ENCODE data around the gene ASPSCR1.

ASPSCR1 gene

DNA sequence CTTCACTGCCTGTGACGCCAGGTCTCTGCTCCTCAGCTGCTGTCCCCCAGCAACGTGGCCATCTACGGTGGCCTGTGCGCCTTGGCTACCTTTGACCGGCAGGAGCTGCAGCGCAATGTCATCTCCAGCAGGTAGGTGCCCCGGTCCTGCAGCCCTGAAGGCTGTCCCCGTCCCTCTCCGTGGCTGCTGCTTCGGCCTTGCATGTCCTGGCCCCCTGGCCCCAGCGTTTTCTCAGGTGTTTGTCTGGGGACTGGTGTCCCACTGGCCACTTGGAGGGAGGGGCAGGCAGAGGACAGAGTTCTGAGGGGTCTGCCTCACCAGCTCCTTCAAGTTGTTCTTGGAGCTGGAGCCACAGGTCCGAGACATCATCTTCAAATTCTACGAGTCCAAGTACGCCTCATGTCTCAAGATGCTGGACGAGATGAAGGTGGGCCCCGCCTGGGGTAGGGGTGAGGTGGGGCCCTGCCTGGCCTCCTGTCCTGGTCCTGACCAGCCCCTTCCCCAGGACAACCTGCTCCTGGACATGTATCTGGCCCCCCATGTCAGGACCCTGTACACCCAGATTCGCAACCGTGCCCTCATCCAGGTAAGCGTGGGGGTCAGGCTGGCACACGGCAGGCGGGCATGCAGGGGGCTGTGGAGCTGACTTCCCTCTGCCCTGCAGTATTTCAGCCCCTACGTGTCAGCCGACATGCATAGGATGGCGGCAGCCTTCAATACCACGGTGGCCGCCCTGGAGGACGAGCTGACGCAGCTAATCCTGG is 78.7 kb downstream of the ASPSCR1 start:
- DNase-seq (ENCODE audit: low read depth): no peak

DNA sequence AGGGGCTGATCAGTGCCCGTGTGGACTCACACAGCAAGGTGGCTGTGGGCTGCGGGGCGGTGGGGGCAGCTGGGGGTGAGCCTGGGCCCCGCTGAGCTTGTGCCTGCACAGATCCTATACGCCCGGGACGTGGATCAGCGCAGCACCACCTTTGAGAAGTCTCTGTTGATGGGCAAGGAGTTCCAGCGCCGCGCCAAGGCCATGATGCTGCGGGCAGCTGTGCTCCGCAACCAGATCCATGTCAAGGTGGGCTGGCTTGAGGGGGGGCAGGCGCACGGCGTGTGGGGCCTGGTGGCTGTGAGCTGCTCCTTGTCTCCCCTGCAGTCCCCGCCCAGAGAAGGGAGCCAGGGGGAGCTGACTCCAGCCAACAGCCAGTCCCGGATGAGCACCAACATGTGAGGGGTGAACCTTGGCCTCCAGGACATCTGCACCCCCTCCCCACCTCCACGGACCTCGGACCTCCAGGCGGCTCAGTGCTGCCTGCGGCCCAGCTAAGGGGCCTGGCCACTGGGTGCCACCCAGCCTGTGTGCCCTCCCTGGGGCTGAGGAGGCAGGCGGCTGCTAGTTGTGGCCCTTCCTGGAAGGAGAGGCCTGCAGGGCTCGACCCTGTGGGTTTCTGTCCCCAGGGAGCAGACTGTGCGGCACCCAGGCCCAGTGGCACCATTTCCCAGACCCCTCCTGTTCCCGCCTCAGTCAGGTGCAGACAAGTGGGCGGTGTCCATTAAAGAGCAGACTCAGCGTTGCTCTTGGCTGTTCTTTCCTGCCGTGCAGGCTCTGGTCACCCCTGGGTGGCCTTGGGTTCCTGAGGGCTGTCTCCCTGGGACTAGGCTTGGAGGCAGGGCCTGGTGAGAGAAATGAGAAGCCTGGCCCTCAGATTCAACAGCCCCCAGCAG is 79.5 kb downstream of the ASPSCR1 start:
- no peak for DNase-seq (ENCODE audit: low read depth)

DNA sequence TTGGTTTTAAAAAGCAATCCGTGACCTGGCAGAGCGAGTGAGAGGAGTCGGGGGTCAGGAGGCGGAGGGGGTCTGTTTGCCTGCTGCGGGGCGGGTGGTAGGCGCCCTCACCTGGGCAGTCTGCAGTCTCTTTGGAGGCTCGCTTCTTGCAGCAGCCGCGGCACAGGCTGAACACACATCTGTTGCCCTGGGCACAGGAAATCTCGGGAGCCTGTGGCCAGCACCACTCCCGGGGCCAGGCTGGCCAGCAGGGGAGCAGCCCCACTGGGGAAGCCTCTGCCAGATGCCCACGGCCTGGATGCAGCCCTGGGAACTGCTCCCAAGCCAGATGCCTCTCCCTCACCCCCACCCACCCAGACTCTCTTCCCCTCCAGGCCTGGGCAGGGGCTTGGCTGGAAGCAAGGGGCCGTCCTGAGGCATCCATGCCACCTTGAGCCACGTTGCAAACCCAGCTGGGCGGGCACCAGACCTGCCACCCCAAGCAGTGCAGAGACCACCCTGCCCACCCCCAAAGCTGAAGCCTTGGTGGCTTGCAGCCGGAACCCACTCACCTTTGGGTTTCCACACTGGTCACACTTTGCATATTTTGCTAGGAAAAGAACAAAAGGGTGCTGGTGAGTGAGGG is 80.9 kb downstream of the ASPSCR1 start:
- DNase-seq (ENCODE audit: low read depth): no peak

- DNase-seq (ENCODE audit: low read depth): no peak
These were observed 81.4 kb downstream of the ASPSCR1 start for GRCh38 chr17:82058855-82059249.

DNA sequence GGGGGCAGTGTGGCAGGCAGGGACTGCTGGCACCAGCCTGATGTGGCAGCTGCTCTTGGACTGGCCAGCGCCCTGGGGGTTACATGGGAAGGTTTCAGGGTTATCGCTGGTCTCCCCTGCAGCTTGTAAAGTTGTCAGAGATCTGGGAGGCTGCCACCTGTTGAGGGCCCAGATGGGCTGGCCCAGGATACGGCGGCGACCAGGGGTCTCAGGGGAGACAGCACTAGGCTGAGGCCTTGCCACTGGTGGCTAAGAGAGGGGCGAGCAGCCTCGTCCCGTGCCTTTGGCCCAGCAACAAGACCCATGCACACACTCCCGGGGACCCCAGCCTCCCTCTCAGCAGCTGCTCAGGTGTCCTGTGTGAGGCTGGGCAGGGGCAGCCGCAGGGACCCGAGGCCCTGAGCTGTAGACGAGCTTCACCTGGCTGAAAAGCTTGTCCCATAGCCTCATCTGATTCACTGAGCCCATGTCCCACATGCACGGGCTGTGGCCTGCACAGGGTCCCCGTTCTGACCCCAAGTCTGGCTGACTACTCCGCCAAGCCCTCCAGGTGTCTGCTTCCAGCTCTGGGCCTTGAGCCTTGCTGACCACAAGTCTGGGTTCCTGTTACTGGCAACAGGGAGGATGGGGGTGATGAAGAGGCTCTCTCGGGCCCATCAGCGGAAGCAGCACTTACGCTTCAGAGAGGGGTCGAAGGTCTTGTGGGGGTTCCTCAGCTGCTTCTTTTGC is 82.0 kb downstream of the ASPSCR1 start:
- no peak for DNase-seq (ENCODE audit: low read depth)

DNA sequence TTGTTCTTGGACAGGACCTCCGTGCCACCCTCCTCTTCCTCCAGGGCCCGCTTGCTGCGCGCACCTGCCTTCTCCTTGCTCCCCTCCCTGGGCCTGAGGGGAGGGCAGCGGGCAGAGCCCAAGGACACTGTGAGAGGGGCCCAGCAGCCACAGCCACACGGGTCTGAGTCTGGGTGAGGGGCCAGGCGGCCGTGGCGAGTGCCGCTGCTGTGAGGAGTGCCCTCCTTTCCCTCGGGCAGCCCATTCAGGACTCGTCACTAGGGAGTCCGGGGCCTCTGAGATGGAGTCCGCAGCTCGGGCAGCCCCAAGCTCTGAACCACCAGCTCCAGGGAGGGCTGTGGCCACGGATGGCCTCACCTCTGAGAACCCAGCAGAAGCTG is 82.6 kb downstream of the ASPSCR1 start:
- no peak for DNase-seq (ENCODE audit: low read depth)

DNA sequence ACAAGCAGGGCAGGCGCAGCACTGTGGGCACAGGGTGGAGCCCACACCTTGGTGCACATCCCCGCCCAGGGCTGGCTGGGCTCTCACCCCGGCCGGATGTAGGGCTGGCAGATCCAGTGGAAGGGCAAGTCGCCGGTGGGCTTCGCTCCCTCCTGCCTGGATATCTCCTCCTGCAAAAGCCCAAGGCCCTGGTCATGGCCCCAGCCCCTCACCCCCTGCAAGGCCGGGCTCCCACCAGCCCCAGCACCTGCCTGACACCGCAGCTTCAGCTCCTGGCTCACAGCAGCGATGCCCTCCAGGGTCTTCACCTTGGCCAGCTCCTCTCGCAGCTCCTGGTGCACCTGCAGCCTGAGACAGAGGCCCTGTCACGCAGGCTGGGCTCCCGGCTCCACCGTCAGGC is 83.2 kb downstream of the ASPSCR1 start:
- no peak for DNase-seq (ENCODE audit: low read depth)

DNA sequence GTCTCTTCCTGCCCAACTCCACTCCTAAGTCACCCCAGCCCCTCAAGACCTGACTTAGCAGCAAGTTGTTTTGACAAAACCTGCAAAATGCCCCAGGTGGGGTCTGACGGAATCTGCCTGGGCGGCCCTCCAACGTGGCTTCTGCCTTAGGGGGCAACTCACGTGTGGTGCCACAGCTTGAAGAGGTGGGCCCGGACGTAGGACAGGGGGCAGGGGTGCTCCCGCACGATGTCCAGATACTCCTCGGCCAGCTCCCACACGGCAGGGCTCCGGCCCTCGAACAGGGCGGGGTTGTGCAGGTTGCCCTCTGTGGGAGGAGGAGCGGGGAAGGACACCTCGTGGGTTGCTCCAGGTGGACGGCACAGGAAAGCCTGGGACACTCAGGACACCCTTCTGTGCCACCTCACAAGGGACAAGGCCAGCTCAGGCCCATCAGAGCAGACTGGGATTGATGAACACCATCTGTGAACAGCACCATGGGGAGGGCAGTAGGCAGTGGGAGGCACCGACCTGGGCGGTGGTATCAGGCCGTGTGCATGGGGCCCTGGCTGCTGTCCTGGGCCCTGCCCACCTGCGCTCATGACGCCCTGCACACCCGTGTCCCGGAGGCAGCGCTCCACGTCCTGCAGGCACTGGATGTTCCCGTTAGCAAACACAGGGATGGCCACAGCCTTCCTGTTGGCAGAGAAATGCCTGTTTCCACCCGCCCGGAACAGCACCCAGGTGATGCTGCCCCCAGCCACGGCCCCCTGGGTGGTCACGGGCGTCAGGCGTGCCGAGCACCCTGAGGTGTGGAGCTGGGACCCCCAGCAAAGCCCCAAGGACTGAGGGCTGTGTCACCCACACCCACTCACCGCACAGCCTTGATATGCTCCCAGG is 83.9 kb downstream of the ASPSCR1 start:
- no peak for DNase-seq (ENCODE audit: low read depth)

DNA sequence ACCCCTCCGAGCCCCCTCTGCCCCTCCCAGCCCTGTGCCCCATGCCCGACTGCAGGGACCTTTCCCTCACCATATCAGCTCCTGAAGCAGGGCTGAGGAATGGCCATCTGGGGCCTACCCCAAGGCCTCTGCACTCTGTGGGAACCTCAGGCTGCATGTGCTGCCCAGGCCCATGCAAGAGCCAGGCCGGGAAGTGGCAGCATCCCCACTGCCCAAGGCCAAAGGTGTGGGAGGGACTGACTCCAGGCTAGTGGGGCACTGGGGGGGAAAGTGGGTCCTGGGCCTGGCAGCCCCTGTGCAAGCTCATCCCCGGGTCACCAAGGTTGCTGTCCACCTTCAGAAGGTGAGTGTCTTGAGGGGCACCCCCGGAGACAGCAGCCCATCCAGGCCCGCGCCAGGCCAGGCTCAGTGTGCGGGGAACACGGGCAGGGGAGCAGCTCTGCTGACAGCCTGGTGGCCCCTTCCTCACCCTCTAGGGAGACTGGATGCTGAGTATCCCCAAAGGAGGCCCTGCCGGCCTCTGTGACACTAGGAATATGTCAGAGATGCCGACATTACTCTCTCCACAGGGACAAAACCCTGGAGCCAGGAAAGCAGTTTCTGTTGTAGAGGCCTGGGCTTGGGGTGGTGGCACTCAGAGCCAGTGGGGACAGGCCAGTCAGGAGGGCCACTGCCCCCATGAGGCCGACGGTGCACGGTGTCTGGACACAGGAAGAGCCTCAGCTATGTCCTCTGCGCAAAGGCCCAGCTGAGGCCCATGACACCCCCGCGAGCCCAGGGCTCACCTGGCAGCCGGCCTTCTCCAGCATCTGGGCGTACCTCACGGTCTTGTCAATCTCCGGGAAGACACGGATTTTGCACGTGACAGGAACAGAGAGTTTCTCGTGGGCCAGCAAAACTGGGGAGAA is 84.9 kb downstream of the ASPSCR1 start:
- no peak for DNase-seq (ENCODE audit: low read depth)

DNA sequence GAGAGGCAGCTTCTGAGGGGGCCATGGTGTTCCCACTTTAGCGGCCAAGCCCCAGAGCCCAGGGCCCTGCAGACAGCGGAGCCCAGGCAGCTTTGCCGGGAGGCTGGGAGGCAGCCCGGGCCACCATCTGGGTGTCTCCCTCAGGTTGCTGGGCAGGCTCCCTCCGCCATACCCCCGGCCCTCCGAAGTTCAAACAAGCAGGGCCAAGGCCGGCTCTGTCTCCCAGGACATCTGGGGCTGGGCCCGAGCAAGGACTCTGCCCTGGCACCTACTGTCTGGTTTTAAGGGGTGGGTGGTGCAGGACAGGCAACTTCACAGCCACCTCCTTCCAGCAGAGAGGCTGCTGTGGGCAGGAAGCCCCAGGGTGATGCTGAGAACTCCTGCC is 85.5 kb downstream of the ASPSCR1 start:
- DNase-seq (ENCODE audit: low read depth): no peak

DNA sequence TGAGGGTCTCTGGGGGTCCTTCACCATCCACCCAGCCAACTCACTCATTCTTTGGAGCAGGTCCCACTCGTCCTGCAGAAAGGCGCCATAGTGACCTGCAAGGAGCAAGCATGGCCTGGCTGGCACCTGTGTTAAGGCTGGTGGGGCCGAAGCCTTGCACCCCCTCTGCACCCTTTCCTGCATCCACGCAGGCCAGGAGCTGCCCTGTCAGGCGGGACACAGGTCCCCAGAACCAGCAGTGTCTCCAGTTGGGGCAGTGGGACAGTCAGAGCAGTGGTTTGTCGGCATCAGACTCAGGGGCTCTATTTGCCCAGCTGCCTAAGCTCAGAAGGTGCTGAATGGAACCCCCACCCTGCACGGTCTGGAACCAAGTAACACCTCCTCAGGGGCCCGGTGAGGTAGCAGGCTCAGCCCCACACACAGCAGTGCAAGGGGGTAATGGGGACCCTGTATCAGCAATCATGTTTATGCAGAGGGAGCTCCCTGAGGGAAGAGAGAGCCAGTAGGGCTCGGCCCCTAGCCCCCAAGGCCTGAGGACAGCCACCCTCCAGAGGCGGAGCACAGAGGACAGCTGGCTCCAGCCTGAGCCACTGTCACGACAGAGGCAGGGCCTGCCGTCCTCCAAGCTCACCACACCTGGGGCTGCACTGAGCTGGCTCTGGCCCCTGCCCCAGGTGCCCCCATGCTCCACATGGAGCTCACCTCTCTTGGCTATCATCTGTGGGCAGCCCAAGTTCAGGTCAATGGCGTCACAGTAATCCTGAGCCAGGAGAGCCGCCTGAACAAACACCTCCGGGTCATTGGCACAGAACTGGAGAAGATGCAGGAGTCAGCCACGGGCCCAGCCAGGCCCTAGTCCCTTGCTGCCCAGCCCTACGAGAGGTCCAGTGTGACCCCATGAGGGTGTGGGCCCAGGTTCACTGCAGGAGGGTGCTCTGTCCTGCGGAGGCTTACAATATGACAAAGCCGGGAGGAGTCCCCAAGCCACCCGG is 86.3 kb downstream of the ASPSCR1 start:
- DNase-seq (ENCODE audit: low read depth): no peak

GRCh38 chr17:82064433-82065192 is 87.2 kb downstream of the ASPSCR1 start:
- DNase-seq (ENCODE audit: low read depth): no peak

DNA sequence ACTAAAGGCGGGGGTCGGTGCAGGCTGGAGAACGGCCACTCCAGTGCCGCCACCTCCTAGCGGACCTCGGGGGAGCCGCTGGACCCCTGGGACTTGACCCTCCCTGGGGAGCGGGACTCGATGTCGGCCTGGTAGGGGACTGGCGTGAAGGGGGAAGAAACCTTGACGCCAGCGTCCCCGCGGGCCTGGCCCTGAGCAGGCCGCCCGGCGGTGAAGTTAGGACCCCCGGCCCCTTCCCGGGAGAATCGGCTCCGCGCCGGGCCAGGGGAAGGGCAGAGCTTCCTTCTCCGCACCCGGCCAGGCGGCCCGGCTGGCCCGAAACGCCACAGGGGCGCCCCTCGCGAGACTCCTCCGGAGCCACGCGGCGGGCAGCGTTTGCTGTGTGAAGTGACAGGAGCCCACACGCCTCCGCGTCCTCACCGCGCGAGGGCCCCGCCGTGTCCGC is 87.8 kb downstream of the ASPSCR1 start:
- no peak for DNase-seq (ENCODE audit: low read depth)

DNA sequence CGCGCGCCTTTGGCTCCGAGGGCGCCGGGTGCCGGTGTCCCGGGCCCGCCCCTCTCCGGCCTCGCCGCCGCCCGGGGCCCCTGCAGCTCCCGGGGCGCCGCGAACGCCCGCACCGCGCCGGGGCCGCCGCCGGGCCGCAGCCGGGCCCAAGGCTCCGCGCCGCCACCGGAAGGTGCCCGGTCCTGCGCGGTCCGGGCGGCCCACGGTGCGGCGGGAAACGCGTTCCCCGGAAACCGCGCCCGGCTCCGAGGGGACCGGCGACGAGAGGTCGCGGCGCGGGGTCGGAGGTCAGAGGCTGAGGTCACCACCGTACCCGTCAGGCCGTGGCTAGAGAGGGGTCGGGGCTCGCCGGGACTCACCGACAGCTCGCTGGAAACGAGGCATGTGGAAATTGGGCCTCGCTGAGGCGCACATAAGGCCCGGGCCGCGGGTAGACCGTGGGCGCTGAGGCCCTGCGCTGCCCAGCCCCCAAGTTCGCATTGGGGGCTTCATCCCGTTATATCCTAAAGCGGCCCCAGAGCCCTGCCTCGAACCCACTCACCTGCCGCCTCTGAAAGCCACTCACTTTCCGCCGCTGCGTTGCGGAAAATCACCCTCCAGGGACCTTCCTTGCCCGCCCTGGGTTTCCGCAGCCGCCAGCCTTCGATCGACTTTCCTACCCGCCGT is 88.3 kb downstream of the ASPSCR1 start, which contains the start of gene DUS1L:
TSS of gene DUS1L (minus strand) at position 167 of the 666 bp plus-strand sequence. CDS start 745 bp downstream, outside the sequence.
- peak; percentile 29 for DNase-seq (ENCODE audit: low read depth)

Measured in GM04504 (cell line).